Heart right ventricle (tissue), 16 donors: ENCODE data around the gene MBLAC2. TPM values are rescaled to one million over a fixed set of nuclear protein-coding genes. Genes with fewer than 3 reads are reported as not detected.

Source experiments
- ATAC-seq, 8 donors: fragments of 200-7000 bp; cut with Tn5 transposase; one replicate each; pipeline ENCODE4 v1.9.1; 2020; ENCODE audit warnings: mild to moderate bottlenecking in 8 of 8, moderate library complexity in 8 of 8, moderate number of reproducible peaks in 1 of 8
- DNase-seq, 2 donors: peaks; one replicate each; pipeline ENCODE4 v3.0.0-alpha.2; 2020
- H3K27ac ChIP-seq, 10 donors: fragments of 200-600 bp; sonication (generic) in 2 of 10; one replicate each; pipeline versions ENCODE4 v1.5.0 to v1.8.0; 2020 to 2022; ENCODE audit warnings: mild to moderate bottlenecking in 3 of 10
- H3K27me3 ChIP-seq, 7 donors: fragments of 200-600 bp; one replicate each; pipeline ENCODE4 v1.8.0; 2021 to 2022; ENCODE audit warnings: mild to moderate bottlenecking in 2 of 7
- H3K36me3 ChIP-seq, 9 donors: fragments of 200-600 bp; sonication (generic) in 1 of 9; one replicate each; pipeline versions ENCODE4 v1.5.0 to v1.8.0; 2020 to 2022; ENCODE audit warnings: mild to moderate bottlenecking in 2 of 9
- H3K4me1 ChIP-seq, 9 donors: fragments of 200-600 bp; sonication (generic) in 1 of 9; one replicate each; pipeline versions ENCODE4 v1.5.0 to v1.8.0; 2020 to 2022; ENCODE audit warnings: mild to moderate bottlenecking in 4 of 9
- H3K4me3 ChIP-seq, 10 donors: fragments of 200-600 bp; sonication (generic) in 2 of 10; one replicate each; pipeline versions ENCODE4 v1.5.0 to v1.8.0; 2020 to 2022; ENCODE audit warnings: mild to moderate bottlenecking in 7 of 10, moderate library complexity in 2 of 10
- H3K9me3 ChIP-seq, 11 donors: fragments of 200-600 bp in 10 of 11; sonication (generic) in 2 of 11; one replicate each; pipeline versions ENCODE4 v1.5.0 to v1.8.0; 2013 to 2022; ENCODE audit warnings: mild to moderate bottlenecking in 2 of 11, control low read depth in 1 of 11, moderate library complexity in 1 of 11
- WGBS, 2 donors: extraction: QIAGEN DNeasy Blood & Tissue Kit; methylation state at CpG; one replicate each; pipeline ENCODE4 v1.1.7; 2013; ENCODE audit warnings: inconsistent platforms in 1 of 2; 5-methylcytosine and 5-hydroxymethylcytosine counted together
- intact Hi-C, 10 donors: fragments of 100-400 bp; cut with DNase I; formaldehyde crosslinking; loops; one replicate each; pipeline versions ENCODE4 v1.11.1 to v1.14.2; 2022
- polyA plus RNA-seq, 2 donors: library from polyadenylated mRNA; stranded (reverse); fragments of 200-250 nt; gene quantifications; one replicate each; pipeline ENCODE4 v1.2.3, GENCODE V29; 2013
- total RNA-seq, 10 donors: library from RNA; stranded (reverse); fragmentation: NEBNext Ultra II Directional in 3 of 10; extraction: Animal tissue kit (Norgen Biotek cat#: 25700) in 3 of 10; gene quantifications; one replicate each; pipeline versions ENCODE4 v1.2.1 to v1.2.4, GENCODE V29; 2021 to 2023
- TF ChIP-seq, protein P1 (sequence below), 9 donors: fragments of 200-600 bp; sonication (generic) in 2 of 9; IDR thresholded peaks; one replicate each; pipeline versions ENCODE4 v1.5.0 to v1.8.0; 2021 to 2022; ENCODE audit warnings: antibody characterized with exemption in 9 of 9, mild to moderate bottlenecking in 5 of 9, moderate library complexity in 1 of 9
- donor health status: Arrhythmogenic right ventricular cardiomyopathy.
- donor health status: ischemic (EF 13 %, LVEDD 7.1; RV severe dilation, severe dysfunction).
- donor health status: healthy with polysubstance abuse.
- donor health status: DM: no; HTN: yes; CAD: no.
- donor health status: DM: no; HTN: no; CAD: no.
- donor health status: ischemic (EF 25% LVEDD 6.9; RV normal size, moderate dysfunction).
- donor health status: ischemic (EF 25% LVEDD 5.7; RV mildly dilated, moderate dysfunction).
- donor health status: healthy.
- donor health status: DM: yes; HTN: yes; CAD: no.
- donor health status: Ischemic cardiomyopathy.
- donor health status: ischemic (EF 35%, LVEDD 5.7; RV mildly dilated, moderate dysfunction).
- donor health status: nonischemic (EF 11% LVEDD 7.7; RV severe dilation, severe dysfunction).
- donor health status: DM: yes; HTN: yes; CAD: no.
- donor health status: PGD.
- donor health status: ischemic (EF 29% LVEDD 5.4; RV normal size, mild dysfunction).
- donor health status: nonischemic (EF 23%, LVEDD 6.1; RV moderate dilation, normal function).

Gene MBLAC2
- total and polyA plus RNA-seq, 12 donors, result 1.0 to 4.8 (median 3.4) TPM

DNA sequence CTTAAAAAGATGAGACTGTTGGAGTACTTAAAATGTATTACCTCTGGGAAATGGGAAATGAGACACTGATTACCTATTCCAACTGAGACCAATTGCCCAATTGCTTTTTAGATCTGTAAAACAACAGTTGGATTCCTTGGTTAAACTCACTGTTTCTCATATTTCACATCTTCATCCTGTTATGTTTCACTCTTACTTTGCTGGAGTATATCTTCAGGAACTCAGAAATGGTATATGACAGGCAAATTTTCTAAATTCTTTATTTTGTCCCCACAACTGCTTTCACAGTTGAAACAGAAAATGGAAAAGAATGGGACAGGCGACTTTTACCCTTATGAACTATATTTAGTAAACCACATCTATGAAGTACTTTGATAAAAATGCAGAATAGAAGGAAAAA lies 56.4 kb downstream of the MBLAC2 start:
- Histone ChIP-seq H3K27me3 (peaks cover 0 to 4% (median 0%) of the 10 kb centered on the region in 7 donors), H3K27ac (no peak overlapping the region), H3K4me3 (no peak overlapping the region), H3K36me3 (no peaks in the 10 kb centered on the region), H3K9me3 (no peaks in the 10 kb centered on the region), H3K4me1 (no peaks in the 10 kb centered on the region)
- DNase-seq (no peak), ATAC-seq (no peak)
- TF ChIP-seq, protein P1, sequence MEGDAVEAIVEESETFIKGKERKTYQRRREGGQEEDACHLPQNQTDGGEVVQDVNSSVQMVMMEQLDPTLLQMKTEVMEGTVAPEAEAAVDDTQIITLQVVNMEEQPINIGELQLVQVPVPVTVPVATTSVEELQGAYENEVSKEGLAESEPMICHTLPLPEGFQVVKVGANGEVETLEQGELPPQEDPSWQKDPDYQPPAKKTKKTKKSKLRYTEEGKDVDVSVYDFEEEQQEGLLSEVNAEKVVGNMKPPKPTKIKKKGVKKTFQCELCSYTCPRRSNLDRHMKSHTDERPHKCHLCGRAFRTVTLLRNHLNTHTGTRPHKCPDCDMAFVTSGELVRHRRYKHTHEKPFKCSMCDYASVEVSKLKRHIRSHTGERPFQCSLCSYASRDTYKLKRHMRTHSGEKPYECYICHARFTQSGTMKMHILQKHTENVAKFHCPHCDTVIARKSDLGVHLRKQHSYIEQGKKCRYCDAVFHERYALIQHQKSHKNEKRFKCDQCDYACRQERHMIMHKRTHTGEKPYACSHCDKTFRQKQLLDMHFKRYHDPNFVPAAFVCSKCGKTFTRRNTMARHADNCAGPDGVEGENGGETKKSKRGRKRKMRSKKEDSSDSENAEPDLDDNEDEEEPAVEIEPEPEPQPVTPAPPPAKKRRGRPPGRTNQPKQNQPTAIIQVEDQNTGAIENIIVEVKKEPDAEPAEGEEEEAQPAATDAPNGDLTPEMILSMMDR (IDR thresholded peaks at IDR 0.05), result no peak
- 67 to 84% methylated on average over 1 of the region's 1 CpG for WGBS, 2 donors
- intact Hi-C loops, result no loop called here

DNA sequence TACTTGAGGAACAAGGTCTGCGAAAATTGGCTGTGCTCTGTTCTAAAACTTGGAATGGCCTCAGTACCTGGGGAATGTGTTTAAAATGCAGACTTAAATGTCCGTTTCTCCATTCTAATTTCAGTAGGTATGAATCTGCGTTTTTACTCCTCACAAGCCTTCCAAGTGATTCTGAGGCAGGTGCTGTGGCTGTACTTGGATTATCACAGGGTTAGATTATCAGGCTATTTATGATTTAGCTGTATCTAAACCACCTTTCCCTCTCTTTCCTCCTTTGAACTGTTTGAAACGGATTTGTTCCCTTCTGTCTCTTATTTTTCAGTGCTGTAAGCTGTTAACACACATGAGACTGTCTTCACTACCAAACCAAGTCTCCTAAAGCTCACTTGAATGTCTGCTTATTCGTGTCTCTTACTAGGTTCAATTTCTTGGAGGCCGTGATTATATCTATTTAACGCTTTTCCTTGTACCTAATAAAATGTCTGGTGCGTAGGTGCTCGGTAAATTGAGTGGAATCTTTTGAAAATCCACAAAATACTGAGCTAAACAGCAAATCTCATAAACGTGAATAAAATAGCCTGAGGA lies 64.3 kb downstream of the MBLAC2 start:
- WGBS, 2 donors, result 1 to 2% methylated on average over 10 of the region's 10 CpGs
- Histone ChIP-seq H3K4me1 (peaks cover 0 to 35% (median 11%) of the 10 kb centered on the region in 9 donors), H3K27ac (peak overlapping the region; percentile 82 to 97 (median 93)), H3K4me3 (peak overlapping the region; percentile 47 to 97 (median 81)), H3K36me3 (peaks cover 0 to 22% (median 0%) of the 10 kb centered on the region in 9 donors), H3K27me3 (no peaks in the 10 kb centered on the region), H3K9me3 (no peaks in the 10 kb centered on the region)
- TF ChIP-seq, protein P1 (IDR thresholded peaks at IDR 0.05), result no peak
- intact Hi-C loops, result no loop called here
- ATAC-seq (no peak), DNase-seq (no peak)

DNA sequence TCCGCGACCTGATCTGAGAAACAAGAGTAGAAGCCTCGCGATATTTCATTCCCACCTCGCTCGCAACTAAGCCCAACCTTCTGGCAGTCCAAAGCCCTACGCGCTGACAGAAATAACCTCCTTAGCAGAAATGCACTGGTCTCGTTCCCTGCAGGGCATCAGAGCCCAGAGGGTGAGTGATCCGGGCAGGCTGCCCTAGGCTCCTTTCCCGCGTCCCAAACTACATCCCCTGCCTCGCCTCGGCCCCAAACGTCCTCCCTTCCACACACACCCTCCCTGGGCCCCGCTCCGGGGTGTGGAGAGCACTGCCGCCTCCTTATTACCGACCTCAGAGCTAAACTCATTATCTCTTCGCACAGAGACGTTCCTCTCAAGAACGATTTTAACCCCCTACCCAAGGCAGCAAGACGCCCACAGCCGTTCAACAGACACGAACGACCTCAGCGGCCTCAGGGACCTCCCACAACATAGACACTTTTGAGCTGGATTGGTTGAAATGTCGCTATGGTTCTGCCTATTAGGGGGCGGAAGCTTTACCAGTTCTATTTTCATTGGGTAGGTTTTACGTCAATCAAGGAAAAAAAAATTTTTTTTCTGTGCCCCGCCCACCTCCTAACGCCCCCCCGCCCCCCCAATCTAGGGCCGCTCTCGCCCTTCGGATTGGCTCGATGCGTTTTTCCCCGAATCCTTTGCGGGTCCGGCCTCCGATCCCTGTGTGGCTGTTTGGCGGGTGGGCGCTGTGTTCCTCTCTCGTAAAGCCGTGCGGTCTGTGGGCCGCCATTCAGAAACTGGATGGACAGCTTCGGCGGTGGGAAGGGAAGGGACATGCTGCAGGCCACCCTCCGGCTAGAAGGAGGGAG lies 65.0 kb downstream of the MBLAC2 start, which contains the start of gene CETN3:
TSS of gene CETN3 (minus strand) at position 439 of the 860 bp plus-strand sequence. CDS start at position 344, 95 bp downstream.
- DNase-seq (peak; percentile 90 to 94), ATAC-seq (peak; percentile 98 to 99 (median 98))
- H3K27ac ChIP-seq, result peak within 1 kb of the TSS; percentile 88 to 98 (median 96)
- intact Hi-C loops, result loop anchor here in 5 of 10 donors (2.0 to 10.0 kb wide), 5 partner anchors 63 to 1685 kb away; partner anchors contain the start of genes MBLAC2 (in 2 of the 5), POLR3G (in 2 of the 5) and LYSMD3 (in 1 of the 5)
- no peaks in the 10 kb centered on the region for H3K27me3 ChIP-seq
- TF ChIP-seq, protein P1 (IDR thresholded peaks at IDR 0.05), result peak in 2 of 9 donors; percentile 7 to 25
- H3K4me1 ChIP-seq, result peaks cover 0 to 35% (median 11%) of the 10 kb centered on the region in 9 donors
- H3K4me3 ChIP-seq, result peak within 1 kb of the TSS; percentile 63 to 97 (median 82)
- peaks cover 0 to 29% (median 0%) of the 10 kb centered on the region in 9 donors for H3K36me3 ChIP-seq
- H3K9me3 ChIP-seq, result no peaks in the 10 kb centered on the region
- WGBS, 2 donors, result 0% methylated on average over 51 of the region's 51 CpGs
